HG03378 (cell line): ENCODE data around the gene PCLO.

Experiments
- ATAC-seq: cut with Tn5 transposase; IDR thresholded peaks from one replicate; pipeline ENCODE4 v1.9.1; 2021; ENCODE audit warnings: mild to moderate bottlenecking, moderate library complexity; ENCODE audit not compliant: unreplicated experiment

Gene PCLO

GRCh38 chr7:83162402-83163256 is at the start of gene PCLO:
Gene PCLO, minus strand, starts transcription at chr7:83162884. Its CDS starts 292 bp downstream, at chr7:83162592.
- peak; percentile 83 for ATAC-seq

- no peak for ATAC-seq
Measured at GRCh38 chr7:83211685-83212084, 49.0 kb upstream of the PCLO start.

DNA sequence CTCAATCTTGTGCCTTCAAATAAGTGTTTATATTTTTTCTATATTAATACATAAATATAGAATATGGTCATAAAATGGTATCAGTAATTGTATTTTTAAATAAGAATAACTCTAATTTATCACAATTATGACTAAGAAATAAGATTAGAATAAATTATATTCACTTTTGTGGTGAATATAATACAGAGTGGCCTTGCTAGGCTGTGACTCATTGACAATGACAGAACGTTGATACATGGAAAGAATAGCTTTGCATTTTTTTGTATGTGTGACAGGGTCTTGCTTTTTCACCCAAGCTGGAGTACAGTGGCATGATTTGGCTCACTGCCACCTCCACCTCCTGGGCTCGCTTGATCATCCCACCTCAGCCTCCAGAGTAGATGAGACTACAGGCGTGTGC is 47.8 kb upstream of the PCLO start:
- ATAC-seq, result no peak

- ATAC-seq, result no peak
Measured at GRCh38 chr7:83204715-83205114, 42.0 kb upstream of the PCLO start.

GRCh38 chr7:83201355-83201754 is 38.7 kb upstream of the PCLO start:
- no peak for ATAC-seq

DNA sequence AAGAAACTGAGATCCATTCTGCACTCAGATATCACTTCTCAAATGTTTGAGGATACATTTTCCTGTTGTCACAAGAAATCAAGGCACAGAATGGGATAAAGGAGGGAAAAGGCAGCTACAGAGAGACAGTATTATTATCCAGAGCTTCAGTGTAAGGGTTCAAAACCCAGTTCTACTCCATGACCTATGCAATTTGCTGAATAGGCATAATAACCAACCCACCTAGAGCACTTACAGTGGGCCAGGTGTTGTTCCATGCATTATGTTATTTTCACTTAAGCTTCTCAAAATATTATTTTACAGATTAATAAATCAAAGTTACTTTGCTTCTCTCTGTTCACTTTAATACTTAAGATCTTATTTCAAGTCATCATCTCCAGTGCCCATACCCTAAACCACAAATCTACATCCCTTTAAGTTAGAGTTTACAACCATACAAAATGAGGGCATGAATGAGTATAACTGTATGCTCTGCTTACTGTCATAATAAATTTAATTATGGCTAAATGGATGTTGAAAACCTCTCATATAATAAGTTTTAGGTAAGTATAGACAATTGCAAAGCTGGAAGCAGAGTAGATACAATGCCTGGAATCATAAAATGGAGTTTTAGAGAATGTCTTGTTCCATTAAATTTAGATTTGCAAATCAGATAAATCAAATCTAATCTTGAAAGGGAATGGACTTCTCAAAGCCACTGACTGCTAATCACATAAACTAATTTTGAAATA is 28.1 kb upstream of the PCLO start:
- ATAC-seq, result no peak

GRCh38 chr7:83178796-83179195 is 16.1 kb upstream of the PCLO start:
- ATAC-seq, result no peak

DNA sequence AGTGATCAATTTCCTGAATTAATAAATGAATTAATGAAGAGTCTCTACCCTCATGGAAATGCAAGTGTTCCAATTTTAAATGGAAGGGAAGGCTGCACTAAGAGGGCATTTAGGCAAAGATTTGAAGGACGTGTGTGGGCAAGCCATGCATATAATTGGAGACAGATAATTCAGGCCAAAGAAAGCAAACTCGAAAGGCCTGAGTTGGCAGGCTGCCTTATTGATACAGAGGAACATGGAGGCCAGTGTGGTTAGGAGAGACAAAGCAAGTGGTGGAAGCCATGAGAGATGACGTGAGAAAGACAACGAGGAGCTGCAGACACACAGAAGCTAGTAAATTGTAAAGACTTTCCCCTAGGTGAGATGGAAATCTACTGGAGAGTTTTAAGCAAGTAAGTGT is 15.4 kb upstream of the PCLO start:
- ATAC-seq, result no peak

DNA sequence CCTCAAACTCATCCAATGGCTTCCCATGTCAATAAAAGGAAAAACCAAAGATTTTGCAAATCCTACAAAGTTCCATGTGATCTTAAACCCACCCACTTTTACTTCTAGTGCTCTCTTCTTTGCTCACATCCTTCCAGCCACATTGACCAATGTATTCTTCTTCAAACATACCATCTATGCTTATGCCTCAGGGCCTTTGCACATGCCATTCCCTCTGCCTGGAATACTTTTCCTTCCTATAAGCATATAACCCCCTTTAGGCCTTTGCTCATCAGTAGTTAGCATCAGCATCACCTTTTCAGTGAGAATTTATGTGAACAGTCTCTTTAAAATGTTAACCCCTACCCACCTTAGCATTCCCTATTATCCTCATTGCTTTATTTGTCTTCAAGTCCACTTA is 11.0 kb upstream of the PCLO start:
- ATAC-seq, result no peak

- no peak for ATAC-seq
Measured at GRCh38 chr7:83166781-83167180, 4.1 kb upstream of the PCLO start.

GRCh38 chr7:83161899-83162401 is 734 bp downstream of the PCLO start:
- no peak for ATAC-seq

DNA sequence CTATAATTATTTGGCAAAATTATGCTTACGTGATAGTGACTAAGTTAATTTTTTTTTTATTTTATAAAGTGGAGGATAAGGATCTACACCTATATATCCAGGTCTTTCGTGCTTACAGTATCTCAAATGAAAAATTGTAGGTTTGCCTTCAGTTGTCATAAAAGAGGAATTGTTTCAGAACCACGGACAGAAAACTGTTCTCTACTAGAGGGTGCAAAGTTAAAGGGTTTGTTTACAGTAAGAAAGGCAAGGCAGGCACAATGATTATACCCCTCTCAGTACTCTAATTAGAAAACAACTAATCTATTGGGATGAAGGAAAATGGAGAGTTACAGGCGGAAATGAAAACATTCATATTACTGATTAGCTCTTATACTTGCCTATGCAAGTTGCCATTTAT is 1.5 kb downstream of the PCLO start:
- ATAC-seq, result no peak

- ATAC-seq, result no peak
Measured at GRCh38 chr7:83159731-83160130, 3.0 kb downstream of the PCLO start.

DNA sequence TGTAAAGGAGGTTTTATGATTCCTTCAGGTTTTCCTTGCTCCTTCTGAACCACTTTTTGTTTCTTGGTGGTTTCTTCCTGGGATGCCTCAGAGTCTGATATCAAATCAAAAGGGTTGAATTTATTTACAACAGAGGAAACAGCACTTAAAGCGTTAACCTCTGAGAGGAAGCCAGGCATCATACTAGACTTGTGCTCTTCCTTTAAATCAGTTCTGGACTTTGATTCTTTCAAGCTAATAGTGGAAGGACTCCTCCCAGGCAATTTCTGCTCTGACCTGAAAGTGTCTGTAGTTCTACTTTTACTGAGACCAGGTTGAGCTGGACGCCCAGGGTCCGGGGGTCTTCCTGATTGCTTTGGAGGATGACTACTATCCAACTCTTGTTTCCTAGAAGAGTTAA is 6.7 kb downstream of the PCLO start:
- ATAC-seq, result no peak

GRCh38 chr7:83155407-83155806 is 7.3 kb downstream of the PCLO start:
- ATAC-seq, result no peak

DNA sequence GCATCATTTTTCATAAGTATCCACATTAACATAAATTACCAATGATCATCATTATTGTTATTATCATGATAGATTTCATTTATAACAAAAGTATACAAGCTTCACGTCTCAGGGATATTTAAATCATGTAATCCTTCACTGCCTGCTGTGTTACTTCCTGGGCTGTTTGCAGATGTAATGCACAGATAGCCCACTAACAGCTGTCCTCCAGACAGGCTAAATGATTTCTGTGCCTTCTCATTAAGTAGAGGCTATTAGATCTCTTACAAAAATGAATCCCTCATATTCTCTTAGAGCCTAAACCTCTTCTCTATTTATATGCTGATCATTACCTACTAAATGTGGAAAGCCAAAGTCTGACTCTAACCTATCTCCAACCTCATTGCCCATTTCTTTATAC is 9.3 kb downstream of the PCLO start:
- no peak for ATAC-seq

DNA sequence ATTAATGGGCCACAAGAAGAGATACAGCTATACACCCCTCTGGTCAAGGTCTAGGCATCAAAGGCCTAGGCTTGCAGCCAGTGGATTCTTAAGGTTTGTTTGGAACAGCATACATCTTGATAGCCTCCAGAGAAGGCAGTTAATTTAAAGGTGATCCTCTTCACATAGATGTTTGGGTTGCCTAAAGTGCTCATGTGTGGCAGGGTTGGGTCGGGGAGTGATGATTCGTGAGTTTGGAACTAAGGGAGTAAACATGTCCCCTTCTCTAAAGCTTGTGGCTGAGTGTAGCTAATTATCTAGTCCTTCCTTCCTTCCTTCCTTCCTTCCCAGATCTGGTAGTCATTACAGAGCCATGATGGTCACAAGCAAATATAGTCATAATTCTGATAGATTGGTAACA is 12.4 kb downstream of the PCLO start:
- no peak for ATAC-seq

- no peak for ATAC-seq
Measured at GRCh38 chr7:83149466-83149865, 13.2 kb downstream of the PCLO start.

GRCh38 chr7:83148776-83149175 is 13.9 kb downstream of the PCLO start:
- no peak for ATAC-seq

GRCh38 chr7:83143107-83143506 is 19.6 kb downstream of the PCLO start:
- ATAC-seq, result no peak

DNA sequence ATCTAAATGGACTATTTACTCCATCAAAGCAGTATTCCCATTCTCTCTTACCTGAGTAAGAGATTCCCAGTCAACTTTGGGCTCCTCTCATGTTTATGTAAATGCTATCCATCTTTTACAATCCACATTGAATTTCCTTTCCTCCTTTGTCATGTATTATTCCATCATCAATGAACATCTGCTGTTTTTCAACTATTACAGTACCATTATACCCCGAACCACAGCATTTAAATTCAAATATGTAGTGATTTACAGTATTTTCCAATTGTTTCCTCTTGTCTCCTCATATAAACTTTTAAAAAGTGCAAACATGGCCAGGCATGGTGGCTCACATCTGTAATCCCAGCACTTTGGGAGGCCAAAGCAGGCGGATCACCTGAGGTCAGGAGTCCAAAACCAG is 20.3 kb downstream of the PCLO start:
- ATAC-seq, result no peak

DNA sequence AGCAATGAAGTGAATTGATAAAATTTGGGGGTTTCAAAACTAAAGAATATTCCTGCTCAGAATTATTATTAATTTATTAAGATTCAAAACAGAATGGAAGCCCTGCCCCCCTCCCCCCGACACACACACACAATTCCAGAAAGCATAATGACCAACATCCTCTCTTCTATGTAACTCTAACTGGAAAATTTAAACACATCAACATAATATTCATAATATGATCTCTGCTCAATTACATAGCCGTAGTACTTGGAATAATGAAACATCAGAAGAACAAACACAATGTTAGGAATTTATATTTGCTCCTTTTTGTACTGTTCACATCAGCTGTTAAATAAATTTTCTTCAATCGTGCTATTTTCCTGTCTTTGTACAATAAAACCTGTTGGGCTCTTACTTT is 20.8 kb downstream of the PCLO start:
- ATAC-seq, result no peak
